ENCODE results near the gene CLEC2D.
A peak's percentile ranks its signal among the peaks of the same experiment; 100 is the strongest.

The CLEC2D gene

GRCh38 chr12:9632766-9633165 is 36.7 kb upstream of the CLEC2D start:
- H2AFZ ChIP-seq (ENCODE audit: low read depth): no peak overlapping the region
- H3K4me3 ChIP-seq (IDR thresholded peaks at IDR 0.05; ENCODE audit: insufficient read depth, low read depth, low read length): no peak overlapping the region
- H3K27me3 ChIP-seq (ENCODE audit: insufficient read depth, low read depth): no peaks in the 10 kb centered on the region
- peaks cover 17% of the 10 kb centered on the region for H3K4me1 ChIP-seq (ENCODE audit: low read depth, poor library complexity, severe bottlenecking)
- H3K4me2 ChIP-seq: no peak overlapping the region
- no peak overlapping the region for H3K27ac ChIP-seq
- no peaks in the 10 kb centered on the region for H4K20me1 ChIP-seq (ENCODE audit: insufficient read depth)
- TF ChIP-seq, protein P1, sequence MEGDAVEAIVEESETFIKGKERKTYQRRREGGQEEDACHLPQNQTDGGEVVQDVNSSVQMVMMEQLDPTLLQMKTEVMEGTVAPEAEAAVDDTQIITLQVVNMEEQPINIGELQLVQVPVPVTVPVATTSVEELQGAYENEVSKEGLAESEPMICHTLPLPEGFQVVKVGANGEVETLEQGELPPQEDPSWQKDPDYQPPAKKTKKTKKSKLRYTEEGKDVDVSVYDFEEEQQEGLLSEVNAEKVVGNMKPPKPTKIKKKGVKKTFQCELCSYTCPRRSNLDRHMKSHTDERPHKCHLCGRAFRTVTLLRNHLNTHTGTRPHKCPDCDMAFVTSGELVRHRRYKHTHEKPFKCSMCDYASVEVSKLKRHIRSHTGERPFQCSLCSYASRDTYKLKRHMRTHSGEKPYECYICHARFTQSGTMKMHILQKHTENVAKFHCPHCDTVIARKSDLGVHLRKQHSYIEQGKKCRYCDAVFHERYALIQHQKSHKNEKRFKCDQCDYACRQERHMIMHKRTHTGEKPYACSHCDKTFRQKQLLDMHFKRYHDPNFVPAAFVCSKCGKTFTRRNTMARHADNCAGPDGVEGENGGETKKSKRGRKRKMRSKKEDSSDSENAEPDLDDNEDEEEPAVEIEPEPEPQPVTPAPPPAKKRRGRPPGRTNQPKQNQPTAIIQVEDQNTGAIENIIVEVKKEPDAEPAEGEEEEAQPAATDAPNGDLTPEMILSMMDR (conservative IDR thresholded peaks at IDR 0.05; ENCODE audit: low read depth, low read length): no peak
- H3K79me2 ChIP-seq (ENCODE audit: insufficient read depth, low read depth): no peaks in the 10 kb centered on the region
- no peaks in the 10 kb centered on the region for H3K36me3 ChIP-seq (ENCODE audit: insufficient read depth)
- no peak overlapping the region for H3K9ac ChIP-seq

- H3K27me3 ChIP-seq (ENCODE audit: insufficient read depth, low read depth): no peaks in the 10 kb centered on the region
- no peak overlapping the region for H3K4me3 ChIP-seq (IDR thresholded peaks at IDR 0.05; ENCODE audit: insufficient read depth, low read depth, low read length)
- H3K4me2 ChIP-seq: no peak overlapping the region
- TF ChIP-seq, protein P1 (conservative IDR thresholded peaks at IDR 0.05; ENCODE audit: low read depth, low read length): peak; percentile 90
- peaks cover 22% of the 10 kb centered on the region for H3K4me1 ChIP-seq (ENCODE audit: low read depth, poor library complexity, severe bottlenecking)
- no peak overlapping the region for H3K27ac ChIP-seq
- no peak overlapping the region for H3K9ac ChIP-seq
- no peaks in the 10 kb centered on the region for H3K79me2 ChIP-seq (ENCODE audit: insufficient read depth, low read depth)
- no peaks in the 10 kb centered on the region for H3K36me3 ChIP-seq (ENCODE audit: insufficient read depth)
- H4K20me1 ChIP-seq (ENCODE audit: insufficient read depth): no peaks in the 10 kb centered on the region
- no peak overlapping the region for H2AFZ ChIP-seq (ENCODE audit: low read depth)
These were observed 35.2 kb upstream of the CLEC2D start for GRCh38 chr12:9634177-9634803.

GRCh38 chr12:9634969-9635754 is 34.4 kb upstream of the CLEC2D start:
- Histone ChIP-seq H3K4me2 (no peak overlapping the region), H2AFZ (ENCODE audit: low read depth) (no peak overlapping the region), H3K36me3 (ENCODE audit: insufficient read depth) (no peaks in the 10 kb centered on the region), H3K79me2 (ENCODE audit: insufficient read depth, low read depth) (no peaks in the 10 kb centered on the region), H3K4me3 (IDR thresholded peaks at IDR 0.05; ENCODE audit: insufficient read depth, low read depth, low read length) (no peak overlapping the region), H4K20me1 (ENCODE audit: insufficient read depth) (no peaks in the 10 kb centered on the region), H3K4me1 (ENCODE audit: low read depth, poor library complexity, severe bottlenecking) (peaks cover 22% of the 10 kb centered on the region), H3K27ac (no peak overlapping the region), H3K27me3 (ENCODE audit: insufficient read depth, low read depth) (no peaks in the 10 kb centered on the region), H3K9ac (no peak overlapping the region)
- TF ChIP-seq, protein P1 (conservative IDR thresholded peaks at IDR 0.05; ENCODE audit: low read depth, low read length): no peak

GRCh38 chr12:9636150-9636850 is 33.2 kb upstream of the CLEC2D start:
- H3K27ac ChIP-seq: no peak overlapping the region
- TF ChIP-seq, protein P1 (conservative IDR thresholded peaks at IDR 0.05; ENCODE audit: low read depth, low read length): no peak
- no peak overlapping the region for H3K9ac ChIP-seq
- no peaks in the 10 kb centered on the region for H4K20me1 ChIP-seq (ENCODE audit: insufficient read depth)
- H3K79me2 ChIP-seq (ENCODE audit: insufficient read depth, low read depth): no peaks in the 10 kb centered on the region
- H2AFZ ChIP-seq (ENCODE audit: low read depth): no peak overlapping the region
- H3K4me1 ChIP-seq (ENCODE audit: low read depth, poor library complexity, severe bottlenecking): peaks cover 22% of the 10 kb centered on the region
- H3K36me3 ChIP-seq (ENCODE audit: insufficient read depth): no peaks in the 10 kb centered on the region
- no peak overlapping the region for H3K4me3 ChIP-seq (IDR thresholded peaks at IDR 0.05; ENCODE audit: insufficient read depth, low read depth, low read length)
- H3K4me2 ChIP-seq: no peak overlapping the region
- no peaks in the 10 kb centered on the region for H3K27me3 ChIP-seq (ENCODE audit: insufficient read depth, low read depth)

Measured in KMS-11 (cell line).